Myocyte (in vitro differentiated cells): Measurements from ENCODE around the gene MPHOSPH9. TPM values are rescaled to one million over a fixed set of nuclear protein-coding genes. Genes with fewer than 3 reads are reported as not detected.

Experiments used
- DNase-seq: peaks from one replicate; pipeline ENCODE4 v3.0.0-alpha.2; 2012; ENCODE audit warnings: low read depth
- polyA plus RNA-seq: library from polyadenylated mRNA; unstranded; fragments of >200 nt; gene quantifications from one replicate; pipeline ENCODE4 v1.2.1, GENCODE V29; 2012; ENCODE audit warnings: missing spikeins
- total RNA-seq: library from RNA; depleted of rRNA; stranded (reverse); fragments of >200 nt; gene quantifications from 2 replicates; pipeline ENCODE4 v1.2.3, GENCODE V29; 2014

MPHOSPH9 gene, protein sequence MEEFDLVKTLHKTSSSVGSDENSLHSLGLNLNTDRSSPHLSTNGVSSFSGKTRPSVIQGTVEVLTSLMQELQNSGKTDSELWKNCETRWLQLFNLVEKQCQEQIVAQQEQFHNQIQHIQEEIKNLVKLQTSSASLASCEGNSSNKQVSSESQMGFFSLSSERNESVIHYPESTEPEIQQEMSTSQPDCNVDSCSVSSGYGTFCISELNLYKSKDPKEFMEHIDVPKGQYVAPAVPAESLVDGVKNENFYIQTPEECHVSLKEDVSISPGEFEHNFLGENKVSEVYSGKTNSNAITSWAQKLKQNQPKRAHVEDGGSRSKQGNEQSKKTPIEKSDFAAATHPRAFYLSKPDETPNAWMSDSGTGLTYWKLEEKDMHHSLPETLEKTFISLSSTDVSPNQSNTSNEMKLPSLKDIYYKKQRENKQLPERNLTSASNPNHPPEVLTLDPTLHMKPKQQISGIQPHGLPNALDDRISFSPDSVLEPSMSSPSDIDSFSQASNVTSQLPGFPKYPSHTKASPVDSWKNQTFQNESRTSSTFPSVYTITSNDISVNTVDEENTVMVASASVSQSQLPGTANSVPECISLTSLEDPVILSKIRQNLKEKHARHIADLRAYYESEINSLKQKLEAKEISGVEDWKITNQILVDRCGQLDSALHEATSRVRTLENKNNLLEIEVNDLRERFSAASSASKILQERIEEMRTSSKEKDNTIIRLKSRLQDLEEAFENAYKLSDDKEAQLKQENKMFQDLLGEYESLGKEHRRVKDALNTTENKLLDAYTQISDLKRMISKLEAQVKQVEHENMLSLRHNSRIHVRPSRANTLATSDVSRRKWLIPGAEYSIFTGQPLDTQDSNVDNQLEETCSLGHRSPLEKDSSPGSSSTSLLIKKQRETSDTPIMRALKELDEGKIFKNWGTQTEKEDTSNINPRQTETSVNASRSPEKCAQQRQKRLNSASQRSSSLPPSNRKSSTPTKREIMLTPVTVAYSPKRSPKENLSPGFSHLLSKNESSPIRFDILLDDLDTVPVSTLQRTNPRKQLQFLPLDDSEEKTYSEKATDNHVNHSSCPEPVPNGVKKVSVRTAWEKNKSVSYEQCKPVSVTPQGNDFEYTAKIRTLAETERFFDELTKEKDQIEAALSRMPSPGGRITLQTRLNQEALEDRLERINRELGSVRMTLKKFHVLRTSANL
- 54.4 and 55.3 TPM in 2 replicates for total RNA-seq
- polyA plus RNA-seq, result 7.1 TPM

DNA sequence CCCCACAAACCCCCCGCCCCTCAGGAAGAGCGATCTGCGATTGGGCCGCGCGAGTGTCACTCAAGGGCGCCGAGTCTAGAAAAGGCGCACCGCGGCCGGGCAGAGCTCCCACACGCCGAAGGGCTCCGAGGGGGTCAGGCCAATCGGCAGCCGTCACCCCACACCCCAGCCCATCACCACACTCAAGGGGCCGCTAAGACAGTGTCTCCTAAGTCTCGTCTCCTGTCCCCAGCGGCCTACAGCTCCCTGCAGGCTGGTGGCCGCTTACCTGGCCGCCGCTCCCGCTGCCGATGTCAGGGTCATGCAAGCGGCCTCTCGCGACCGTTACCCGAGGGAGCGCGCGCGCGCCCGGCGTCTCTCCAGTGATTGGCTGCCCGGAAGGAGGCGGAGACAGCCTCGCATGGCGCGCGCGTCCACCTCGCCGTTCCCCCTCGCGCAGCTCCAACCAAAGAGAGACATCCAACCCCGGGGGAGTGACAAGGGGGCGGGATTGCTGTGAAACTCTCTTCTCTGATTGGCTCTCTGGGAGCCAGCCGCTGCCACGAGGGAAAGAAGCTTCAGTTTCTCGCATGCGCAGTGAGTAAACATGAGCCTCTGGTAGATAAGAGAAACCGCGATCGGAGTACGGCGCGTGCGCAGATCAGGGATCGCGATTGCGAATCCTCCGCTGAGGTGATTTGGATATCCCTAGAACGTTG, at the start of gene MPHOSPH9, which contains the start of gene MTRFR:
TSS of gene MPHOSPH9 (minus strand) at position 335 of the 698 bp plus-strand sequence. CDS start 2,777 bp downstream, outside the sequence.
TSS of gene MTRFR (plus strand) at position 630 of the 698 bp plus-strand sequence. CDS start 20,239 bp downstream, outside the sequence.
- peak; percentile 100 for DNase-seq

DNA sequence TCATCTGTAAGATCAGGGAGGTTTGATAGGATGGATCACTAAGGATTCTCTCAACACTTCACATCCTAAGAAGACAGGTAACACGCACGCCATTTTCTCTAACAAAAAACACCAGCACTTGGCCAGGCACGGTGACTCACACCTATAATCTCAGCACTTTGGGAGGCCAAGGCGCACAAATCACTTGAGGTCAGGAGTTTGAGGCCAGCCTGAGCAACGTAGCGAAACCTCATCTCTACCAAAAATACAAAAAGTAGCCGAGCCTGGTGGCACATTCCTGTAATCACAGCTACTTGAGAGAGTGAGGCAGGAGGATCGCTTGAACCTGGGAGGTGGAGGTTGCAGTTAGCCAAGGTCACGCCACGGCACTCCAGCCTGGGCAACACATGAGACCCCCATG, 49.2 kb upstream of the MPHOSPH9 start:
- DNase-seq, result no peak

DNA sequence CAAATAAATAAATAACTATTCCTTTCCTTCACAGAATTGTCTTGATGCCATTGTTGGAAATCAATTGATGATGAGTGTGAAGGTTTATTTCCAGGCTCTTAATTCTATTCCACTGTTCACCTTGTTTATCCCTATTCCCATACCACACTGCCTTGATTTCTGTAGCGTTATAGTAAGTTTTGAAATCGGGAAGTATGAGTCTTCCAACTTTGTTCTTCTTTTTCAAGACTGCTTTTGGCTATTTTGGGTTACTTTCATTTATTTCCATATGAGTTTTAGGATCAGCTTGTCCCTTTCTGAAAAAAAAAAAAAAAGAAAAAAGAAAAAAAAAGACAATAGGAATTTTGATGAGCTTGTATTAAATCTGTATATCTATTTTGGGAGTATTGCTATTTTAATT, 48.0 kb upstream of the MPHOSPH9 start:
- no peak for DNase-seq

DNA sequence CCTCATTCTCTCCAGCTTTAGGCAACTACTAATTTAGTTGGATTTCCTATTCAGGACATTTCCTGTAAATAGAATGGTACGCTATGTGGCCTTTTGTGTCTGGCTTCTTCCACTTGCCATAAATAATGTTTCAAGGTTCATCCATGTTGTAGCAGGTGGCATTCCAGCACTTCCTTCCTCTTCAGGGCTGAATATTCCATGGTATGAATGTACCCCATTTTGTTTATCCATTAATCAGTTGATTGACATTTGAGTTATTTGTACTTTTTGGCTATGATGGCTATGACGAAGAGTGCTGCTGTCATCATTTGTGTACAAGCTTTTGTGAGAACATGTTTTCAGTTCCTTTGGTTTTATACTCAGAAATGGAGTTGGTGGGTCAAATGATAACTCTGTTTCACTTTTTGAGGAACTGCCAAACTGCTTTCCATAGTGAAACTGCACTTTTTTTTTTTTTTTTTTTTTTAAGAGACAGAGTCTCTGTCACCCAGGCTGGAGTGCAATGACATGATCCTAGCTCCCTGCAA, 45.2 kb upstream of the MPHOSPH9 start:
- no peak for DNase-seq

DNA sequence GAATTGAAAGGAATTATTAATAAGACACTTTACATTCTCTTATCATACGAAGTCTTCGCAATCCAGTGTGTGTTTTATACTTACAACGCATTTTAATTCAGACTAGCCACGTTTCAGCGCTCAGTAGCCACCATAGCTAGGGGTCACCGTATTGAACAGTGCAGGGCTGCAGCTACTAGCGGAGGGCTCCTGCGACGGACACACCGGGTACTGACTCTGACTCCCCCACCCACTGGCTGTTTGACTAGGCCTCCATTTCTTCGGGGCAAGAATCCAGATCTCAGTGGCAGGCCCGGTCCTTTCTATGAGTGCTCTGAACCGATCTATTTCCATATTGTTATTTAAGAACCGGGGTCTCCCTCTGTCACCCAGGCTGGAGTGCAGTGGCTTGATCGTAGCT, 40.2 kb upstream of the MPHOSPH9 start:
- no peak for DNase-seq

DNA sequence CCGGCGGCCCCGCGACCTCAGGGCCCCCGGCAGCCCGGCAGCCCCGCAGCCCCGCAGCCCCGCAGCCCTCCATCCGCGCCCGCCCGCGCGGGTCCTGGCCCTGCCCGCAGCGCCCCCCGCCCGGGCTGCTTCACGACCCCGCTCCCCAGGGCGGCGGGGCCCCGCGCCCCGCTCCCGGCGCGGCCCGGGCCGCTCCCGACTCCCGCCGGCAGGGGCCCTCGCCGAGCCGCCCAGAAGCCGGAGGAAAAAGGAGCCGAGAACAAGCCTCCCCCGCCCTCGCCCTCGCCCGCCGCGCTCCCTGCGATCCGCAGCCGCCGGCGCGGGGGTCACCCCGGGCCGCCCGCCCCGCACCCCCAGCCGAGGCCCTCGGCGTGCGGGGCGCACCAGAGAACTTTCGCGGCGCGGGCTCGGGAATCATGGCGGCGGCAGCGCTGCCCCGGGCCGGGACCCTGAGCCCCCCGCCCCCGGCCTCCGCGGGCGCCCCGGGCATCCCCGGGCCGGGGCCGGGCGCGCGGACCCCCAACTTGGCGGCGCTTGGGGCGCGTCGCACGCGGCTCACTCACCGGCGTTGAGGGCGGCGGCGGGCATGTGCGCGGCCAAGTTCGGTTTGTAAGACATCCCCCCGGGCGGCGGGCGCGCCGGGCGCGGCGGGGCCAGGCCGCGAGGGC, 38.2 kb upstream of the MPHOSPH9 start:
- DNase-seq, result peak; percentile 72

DNA sequence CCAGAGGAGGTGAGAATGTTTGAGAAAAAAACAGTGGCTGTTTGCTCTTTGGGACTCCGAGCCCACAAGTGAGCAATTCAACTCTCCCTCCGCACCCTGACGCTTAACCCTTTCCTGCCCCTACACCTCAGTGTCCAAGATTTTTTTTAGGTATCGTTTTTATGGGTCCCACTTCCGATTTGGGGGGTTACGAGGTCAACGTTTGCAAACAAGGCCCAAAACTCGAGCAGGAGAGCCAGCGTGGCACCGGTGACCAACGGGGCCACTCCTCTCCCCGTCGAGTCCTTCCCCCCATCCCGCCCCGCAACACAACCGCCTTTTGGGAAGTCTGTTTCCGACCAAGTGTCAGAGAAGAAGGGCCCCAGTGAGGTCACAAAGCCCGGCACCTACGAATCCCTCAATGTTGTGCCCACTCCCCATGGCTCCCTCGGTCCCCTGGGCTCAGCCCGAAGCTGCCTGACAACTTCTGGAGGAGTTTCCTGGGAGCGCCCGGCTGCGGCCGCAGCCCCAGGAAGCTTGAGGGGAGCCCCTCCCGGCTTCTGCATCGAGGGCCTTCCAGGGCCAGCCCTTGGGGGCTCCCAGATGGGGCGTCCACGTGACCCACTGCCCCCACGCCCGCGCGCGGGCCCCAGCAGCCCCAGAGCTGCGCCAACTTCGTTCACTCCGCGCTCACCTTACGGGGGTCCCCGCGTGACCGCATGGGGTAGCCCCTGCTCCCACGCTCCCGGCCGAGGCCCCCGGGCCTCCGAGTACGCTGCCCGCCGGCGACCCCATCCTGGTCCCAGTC, 37.5 kb upstream of the MPHOSPH9 start:
- peak; percentile 57 for DNase-seq

DNA sequence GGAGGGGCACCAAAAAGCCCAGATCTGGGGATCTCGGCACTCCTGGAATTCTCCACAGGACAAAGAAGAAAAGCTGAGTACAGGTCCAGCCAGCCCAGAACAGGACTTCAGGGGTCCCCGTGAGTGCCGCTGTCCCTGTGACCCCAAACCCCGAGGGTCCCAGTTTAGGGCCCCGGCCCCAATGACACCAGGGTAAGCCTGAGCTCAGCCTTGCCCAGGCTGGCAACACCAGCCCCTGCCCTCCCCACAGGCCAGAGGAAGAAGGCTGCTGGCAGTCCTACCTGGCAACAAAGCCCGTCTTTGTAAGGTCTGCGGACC, 36.9 kb upstream of the MPHOSPH9 start:
- DNase-seq, result no peak

DNA sequence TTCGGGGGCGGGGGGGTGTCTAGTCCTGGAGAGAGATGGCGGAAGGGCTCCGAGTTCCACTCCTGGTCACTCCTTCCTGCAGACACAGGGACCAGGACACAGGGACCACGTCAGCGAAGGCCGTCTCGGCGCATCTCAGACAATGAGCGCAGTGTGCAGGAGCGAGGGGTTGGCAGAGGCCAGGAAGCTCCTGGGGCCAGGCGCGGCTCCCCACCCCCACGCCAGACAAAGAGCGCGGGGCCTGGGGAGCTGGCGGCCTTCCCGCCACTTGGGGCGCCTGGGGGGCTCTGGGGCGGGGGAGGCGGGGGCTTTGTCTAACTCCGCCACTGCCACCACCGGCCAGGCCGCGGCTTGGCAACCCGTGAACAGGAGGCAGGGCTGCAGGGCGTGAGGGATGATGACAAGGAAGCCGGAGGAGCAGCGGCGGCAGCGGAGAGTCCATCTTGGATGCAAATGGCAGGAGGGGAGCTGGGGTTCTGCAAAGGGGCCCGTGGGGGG, 36.5 kb upstream of the MPHOSPH9 start:
- peak; percentile 93 for DNase-seq

DNA sequence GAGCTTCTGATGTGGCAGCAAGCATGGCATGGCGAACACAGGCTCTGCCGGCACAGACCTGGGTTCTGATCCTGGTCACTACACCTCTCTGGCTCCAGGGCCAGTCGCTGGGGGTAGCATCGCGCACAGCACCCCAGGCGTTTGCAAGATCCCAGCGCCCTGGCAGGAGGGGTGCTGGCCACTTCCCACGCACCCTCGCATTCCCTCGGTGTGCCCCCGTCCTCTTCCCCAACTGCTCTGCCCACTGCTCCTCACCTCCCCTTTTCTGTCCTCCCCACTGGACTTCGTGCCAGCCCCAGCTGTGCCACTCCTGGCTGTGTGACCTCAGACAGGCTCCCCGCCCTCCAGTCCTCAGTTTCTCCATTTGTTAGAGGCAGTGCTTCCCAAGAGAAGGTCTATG, 35.9 kb upstream of the MPHOSPH9 start:
- no peak for DNase-seq

DNA sequence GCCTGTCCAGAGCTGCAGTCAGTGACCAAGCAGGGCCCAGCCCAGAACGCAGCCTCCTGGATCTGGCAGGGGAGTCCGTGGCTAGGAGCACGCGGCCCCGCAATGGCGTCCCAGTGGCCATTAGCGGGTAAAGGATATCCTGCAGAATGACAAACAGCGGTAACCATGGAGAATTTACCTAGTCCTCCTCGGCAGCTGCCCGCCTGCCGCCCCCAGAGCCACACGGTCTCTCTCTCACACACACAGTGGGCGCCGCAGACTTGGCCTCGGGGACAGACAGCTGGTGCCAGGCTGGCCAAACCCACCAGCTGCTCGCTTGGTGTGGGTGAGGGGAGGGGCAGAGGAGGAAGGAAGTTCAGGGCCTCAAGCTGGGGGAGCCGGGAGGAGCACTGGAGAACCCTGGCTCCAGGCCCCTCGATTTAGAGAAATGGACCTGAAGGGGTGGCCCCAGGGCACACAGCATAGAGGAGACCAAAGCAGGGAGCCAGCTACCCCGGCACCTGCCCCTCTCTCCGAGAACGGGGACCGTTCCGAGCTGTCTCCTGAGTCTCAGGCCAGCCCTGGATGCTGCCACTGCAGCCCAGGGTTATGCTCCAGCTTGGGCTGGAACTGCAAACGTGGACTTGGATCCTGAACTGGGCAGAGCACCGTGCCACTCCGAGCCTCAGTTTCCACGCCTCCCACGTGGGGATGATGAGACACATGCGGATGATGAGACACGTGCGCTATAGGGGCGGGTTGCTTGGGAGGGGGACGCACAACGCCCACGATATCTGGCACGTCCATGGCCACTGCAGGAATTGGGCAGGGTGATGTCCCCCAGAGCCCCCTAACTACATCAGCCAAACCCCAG, 35.3 kb upstream of the MPHOSPH9 start:
- peak; percentile 99 for DNase-seq

DNA sequence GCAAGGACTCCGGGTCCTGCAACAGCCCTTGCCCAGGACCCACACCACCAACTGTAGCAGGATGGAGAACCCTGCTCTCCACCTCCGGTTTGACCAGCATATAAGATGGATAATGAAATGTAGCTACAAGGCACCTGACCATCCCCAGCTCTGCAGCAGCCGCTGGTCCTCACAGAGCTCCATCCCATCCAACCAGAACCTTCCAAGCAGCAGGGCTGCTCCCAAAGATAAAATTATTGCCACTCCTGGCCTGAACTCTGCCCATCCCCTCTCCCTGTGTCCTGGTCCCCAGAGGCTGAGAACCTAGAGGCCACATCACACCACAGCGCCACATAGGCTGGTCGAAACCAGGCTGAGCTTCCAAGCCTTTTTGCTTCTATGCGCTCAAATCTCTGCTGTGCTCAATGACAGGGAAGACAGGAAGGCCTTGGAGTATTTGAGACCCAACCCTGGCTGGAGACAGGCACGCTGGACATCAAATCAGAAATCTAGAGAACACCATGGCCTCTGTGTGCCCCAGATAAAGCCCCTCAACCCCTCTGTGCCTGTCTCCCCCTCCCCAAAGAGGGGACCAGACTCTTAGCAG, 34.5 kb upstream of the MPHOSPH9 start:
- no peak for DNase-seq

DNA sequence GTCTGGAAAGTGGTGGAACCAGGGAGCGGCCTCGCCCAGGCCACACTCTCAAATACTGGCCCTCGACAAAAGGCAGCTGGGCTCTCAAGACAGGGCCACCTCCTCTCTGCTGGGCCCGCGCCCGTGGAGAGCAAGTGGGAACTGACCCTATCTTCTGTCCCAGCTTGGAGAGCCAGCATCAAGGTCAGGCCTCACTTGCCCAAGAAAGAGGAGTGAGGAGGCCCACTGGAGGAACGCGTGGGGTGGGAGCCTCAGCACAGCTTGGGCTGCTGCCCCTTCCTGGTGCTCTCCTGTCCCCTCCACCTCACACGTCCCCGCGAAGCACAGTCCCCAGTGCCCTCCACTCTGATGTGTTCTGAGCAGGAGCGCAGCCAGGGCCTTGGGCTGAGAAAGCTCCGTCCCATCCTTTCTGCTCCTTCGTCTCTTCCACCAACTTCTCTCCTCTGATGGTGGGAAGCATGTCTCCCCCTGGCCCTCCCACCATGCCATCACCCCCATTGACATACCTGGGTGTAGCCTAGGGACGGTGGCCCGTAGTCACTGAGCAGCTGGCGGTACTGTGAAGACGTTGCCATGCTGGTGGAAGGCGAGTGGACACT, 33.8 kb upstream of the MPHOSPH9 start:
- peak; percentile 19 for DNase-seq

DNA sequence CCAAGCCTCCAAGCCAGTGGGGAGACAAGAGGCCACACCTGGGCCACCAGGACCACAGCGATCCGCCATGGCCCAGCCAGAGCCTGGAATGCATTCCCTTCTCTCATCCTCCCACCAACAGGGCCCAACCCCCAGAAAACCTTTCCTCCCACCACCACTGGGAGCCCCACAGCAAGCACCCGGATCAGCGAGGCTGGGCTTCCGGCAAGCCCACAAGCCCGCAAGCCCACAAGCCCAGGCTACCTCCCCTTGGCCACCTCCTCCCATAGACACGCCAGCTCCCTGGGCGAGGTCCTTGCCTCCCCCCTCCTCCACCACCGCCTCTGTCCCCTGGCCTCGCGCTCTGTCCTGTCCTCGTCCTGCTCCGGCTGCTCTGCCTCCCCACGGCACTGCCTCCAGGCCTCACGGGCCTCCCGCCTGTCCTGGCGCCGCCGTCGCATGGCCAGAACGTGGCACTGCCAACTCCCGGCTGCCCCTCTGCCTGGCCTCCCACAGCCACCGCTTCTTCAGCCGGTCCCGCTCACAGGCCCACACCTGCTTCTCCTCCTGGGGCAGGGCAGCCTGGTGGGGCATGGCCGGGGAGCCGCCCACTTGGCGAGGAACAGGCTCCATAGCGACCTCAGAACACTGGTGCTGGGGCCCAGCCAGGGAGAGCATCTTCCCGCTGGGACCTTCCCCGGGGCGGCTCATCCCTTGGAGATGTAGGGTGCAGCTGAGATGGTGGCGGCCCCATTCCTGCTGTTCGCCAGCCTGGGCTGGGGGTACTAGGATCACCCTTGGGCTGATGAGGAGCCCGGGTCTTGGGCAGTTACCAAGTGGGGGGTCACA, 33.1 kb upstream of the MPHOSPH9 start:
- DNase-seq, result no peak

DNA sequence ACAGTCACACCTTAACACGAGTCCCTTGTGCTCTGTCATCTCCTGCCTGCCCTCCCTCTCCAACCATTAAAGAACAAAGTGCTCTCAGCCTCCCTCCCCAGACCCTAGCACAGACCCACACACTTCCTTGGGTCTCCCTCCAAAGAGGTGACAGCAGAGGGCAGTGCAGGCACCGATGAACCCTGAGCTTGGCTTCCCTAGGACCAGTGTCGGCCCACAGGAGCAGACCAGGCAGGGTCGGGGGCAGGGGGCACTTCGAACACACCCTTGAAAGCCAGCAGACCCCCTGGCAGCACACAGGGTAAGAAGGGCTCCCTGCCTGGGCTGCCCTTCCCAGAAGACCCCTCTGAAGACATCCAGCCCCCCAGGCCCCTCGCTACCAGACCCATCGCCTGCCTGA, 31.7 kb upstream of the MPHOSPH9 start:
- DNase-seq, result peak; percentile 9

DNA sequence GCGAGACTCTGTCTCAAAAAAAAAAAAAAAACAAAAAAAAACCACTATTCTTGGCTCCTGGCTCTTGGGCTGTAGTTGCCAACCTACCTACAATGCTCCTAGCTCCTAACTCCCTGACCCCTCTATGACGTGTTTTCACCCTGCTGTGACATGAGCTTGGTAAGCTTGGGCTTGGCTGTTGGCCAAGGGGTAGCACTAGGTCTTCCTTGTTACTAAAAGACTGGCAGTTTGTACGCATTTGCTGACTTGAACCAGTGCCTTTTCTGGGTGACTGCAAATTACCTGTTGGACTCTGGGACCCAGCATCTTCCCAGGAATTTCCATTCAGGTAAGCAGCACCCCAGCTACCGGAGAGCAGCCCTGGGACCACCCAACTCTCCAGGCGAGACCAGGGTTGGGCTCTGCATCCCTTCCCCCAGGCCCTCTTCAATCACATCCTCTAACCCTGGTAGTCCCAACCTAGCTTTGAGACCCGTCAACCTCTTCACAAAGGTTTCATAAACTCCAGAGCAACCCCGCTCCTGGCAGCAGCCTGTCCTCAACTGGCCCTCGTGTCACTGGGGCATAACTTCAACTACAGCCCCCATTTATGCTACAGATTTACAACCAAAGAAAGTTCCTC, 30.4 kb upstream of the MPHOSPH9 start:
- DNase-seq, result no peak
